Trophoblast cell (in vitro differentiated cells and primary cell): Measurements from ENCODE around the gene NUDT9.
"Not testable (repeated sequence)": the region's sequence is repeated elsewhere in the genome, so short reads cannot be mapped to it uniquely, and the experiment has no call there.

Experiments
- DNase-seq, 2 donors: peaks; one replicate each; pipeline ENCODE4 v3.0.0-alpha.2; 2016
- H2AFZ ChIP-seq: 2 replicates; pipeline ENCODE4 v1.6.1; 2013; ENCODE audit warnings: low read length, moderate library complexity, mild to moderate bottlenecking; ENCODE audit not compliant: insufficient read depth, poor library complexity
- H2AK5ac ChIP-seq: 2 replicates; pipeline ENCODE4 v1.6.1; 2013; ENCODE audit warnings: mild to moderate bottlenecking, low read length
- H2BK120ac ChIP-seq: 2 replicates; pipeline ENCODE4 v1.6.1; 2013; ENCODE audit warnings: low read length, mild to moderate bottlenecking, moderate library complexity; ENCODE audit not compliant: insufficient read depth, poor library complexity
- H2BK12ac ChIP-seq: 2 replicates; pipeline ENCODE4 v1.6.1; 2013; ENCODE audit warnings: mild to moderate bottlenecking, low read length, moderate library complexity
- H2BK5ac ChIP-seq: 2 replicates; pipeline ENCODE4 v1.6.1; 2013; ENCODE audit warnings: low read length, low read depth, moderate library complexity, mild to moderate bottlenecking; ENCODE audit not compliant: poor library complexity
- H3K14ac ChIP-seq: 2 replicates; pipeline ENCODE4 v1.6.1; 2013; ENCODE audit warnings: mild to moderate bottlenecking, low read length
- H3K18ac ChIP-seq: 2 replicates; pipeline ENCODE4 v1.6.1; 2013; ENCODE audit warnings: mild to moderate bottlenecking, low read length
- H3K23ac ChIP-seq: 2 replicates; pipeline ENCODE4 v1.6.1; 2013; ENCODE audit warnings: low read length
- H3K27ac ChIP-seq: 2 replicates; pipeline ENCODE4 v1.5.1; 2013; ENCODE audit warnings: low read depth, mild to moderate bottlenecking, inconsistent platforms, low read length, moderate library complexity
- H3K27me3 ChIP-seq: 2 replicates; pipeline ENCODE4 v1.6.1; 2013; ENCODE audit warnings: inconsistent platforms, mild to moderate bottlenecking, low read length, moderate library complexity; ENCODE audit not compliant: insufficient read depth
- H3K36me3 ChIP-seq, 2 experiments: 1 replicate in 1 of 2; 2 replicates in 1 of 2; pipeline ENCODE4 v1.6.1; 2013; ENCODE audit warnings: low read length in 2 of 2, mild to moderate bottlenecking in 2 of 2, moderate library complexity in 1 of 2; ENCODE audit not compliant: insufficient read depth in 2 of 2, control insufficient read depth in 1 of 2
- H3K4ac ChIP-seq: 2 replicates; pipeline ENCODE4 v1.6.1; 2013; ENCODE audit warnings: low read depth, mild to moderate bottlenecking, low read length, moderate library complexity
- H3K4me1 ChIP-seq, 2 experiments: 1 replicate in 1 of 2; 2 replicates in 1 of 2; pipeline ENCODE4 v1.6.1; 2013; ENCODE audit warnings: low read length in 2 of 2, mild to moderate bottlenecking in 2 of 2, moderate library complexity in 1 of 2; ENCODE audit not compliant: insufficient read depth in 2 of 2, control insufficient read depth in 1 of 2
- H3K4me2 ChIP-seq: 2 replicates; pipeline ENCODE4 v1.6.1; 2013; ENCODE audit warnings: inconsistent platforms, mild to moderate bottlenecking, low read length, moderate library complexity
- H3K4me3 ChIP-seq: 2 replicates; pipeline ENCODE4 v1.5.1; 2013; ENCODE audit warnings: mild to moderate bottlenecking, low read depth, low read length, inconsistent platforms
- H3K79me1 ChIP-seq: one replicate; pipeline ENCODE4 v1.6.1; 2013; ENCODE audit warnings: low read length
- H3K79me2 ChIP-seq: 2 replicates; pipeline ENCODE4 v1.6.1; 2013; ENCODE audit warnings: low read length, mild to moderate bottlenecking; ENCODE audit not compliant: control insufficient read depth, insufficient read depth, poor library complexity
- H3K9ac ChIP-seq: 2 replicates; pipeline ENCODE4 v1.6.1; 2013; ENCODE audit warnings: mild to moderate bottlenecking, low read length
- H3K9me3 ChIP-seq: 2 replicates; pipeline ENCODE4 v1.6.1; 2013; ENCODE audit warnings: low read depth, mild to moderate bottlenecking, control low read depth, inconsistent platforms, low read length; ENCODE audit not compliant: insufficient read depth
- H4K12ac ChIP-seq: 2 replicates; pipeline ENCODE4 v1.6.1; 2013; ENCODE audit warnings: low read depth, mild to moderate bottlenecking, low read length, moderate library complexity
- H4K8ac ChIP-seq: 2 replicates; pipeline ENCODE4 v1.6.1; 2013; ENCODE audit warnings: low read depth, mild to moderate bottlenecking, low read length, moderate library complexity
- H4K91ac ChIP-seq: one replicate; pipeline ENCODE4 v1.6.1; 2013; ENCODE audit warnings: low read depth, mild to moderate bottlenecking, low read length, moderate library complexity
- WGBS: extraction: QIAGEN DNeasy Blood & Tissue Kit; methylation state at CpG from one replicate; pipeline ENCODE4 v1.1.7; 2013; ENCODE audit warnings: missing lambda C conversion rate; ENCODE audit not compliant: insufficient read length, insufficient coverage; ENCODE audit errors: extremely low coverage; 5-methylcytosine and 5-hydroxymethylcytosine counted together

NUDT9 gene

GRCh38 chr4:87399954-87400353, 22.4 kb upstream of the NUDT9 start:
- H4K91ac ChIP-seq, result no peak overlapping the region
- H3K14ac ChIP-seq, result no peak overlapping the region
- H4K8ac ChIP-seq, result no peak overlapping the region
- H2AK5ac ChIP-seq, result no peak overlapping the region
- H3K4me2 ChIP-seq, result no peak overlapping the region
- H2AFZ ChIP-seq, result no peak overlapping the region
- H3K27ac ChIP-seq, result no peak overlapping the region
- no peak overlapping the region for H4K12ac ChIP-seq
- H3K27me3 ChIP-seq, result no peaks in the 10 kb centered on the region
- no peak overlapping the region for H3K9ac ChIP-seq
- H3K9me3 ChIP-seq, result peaks cover 3% of the 10 kb centered on the region
- H3K4me3 ChIP-seq, result no peak overlapping the region
- H2BK120ac ChIP-seq, result no peak overlapping the region
- H2BK5ac ChIP-seq, result no peak overlapping the region
- no peak overlapping the region for H2BK12ac ChIP-seq
- H3K36me3 ChIP-seq, result no peaks in the 10 kb centered on the region
- no peak overlapping the region for H3K18ac ChIP-seq
- H3K4me1 ChIP-seq, result no peaks in the 10 kb centered on the region
- H3K23ac ChIP-seq, result no peak overlapping the region
- H3K4ac ChIP-seq, result no peak overlapping the region
- no CpG with 5 or more reads among the region's 1 CpG for WGBS
- no peak for DNase-seq
- no peaks in the 10 kb centered on the region for H3K79me2 ChIP-seq
- no peaks in the 10 kb centered on the region for H3K79me1 ChIP-seq

- WGBS, result no CpG with 5 or more reads among the region's 1 CpG
- H3K4me2 ChIP-seq, H2BK120ac ChIP-seq, H3K23ac ChIP-seq, H4K8ac ChIP-seq, H3K27me3 ChIP-seq, H3K79me2 ChIP-seq, H3K9me3 ChIP-seq, H3K4ac ChIP-seq, H2AK5ac ChIP-seq, H3K4me1 ChIP-seq, H3K14ac ChIP-seq, H4K12ac ChIP-seq, H3K27ac ChIP-seq, H3K4me3 ChIP-seq, H3K18ac ChIP-seq, H2AFZ ChIP-seq, H3K36me3 ChIP-seq, DNase-seq, H2BK5ac ChIP-seq, H4K91ac ChIP-seq, H2BK12ac ChIP-seq, H3K9ac ChIP-seq, H3K79me1 ChIP-seq: not testable (repeated sequence)
Measured at GRCh38 chr4:87403732-87404131, 18.6 kb upstream of the NUDT9 start.

- Histone ChIP-seq H3K79me1 (peaks cover 2% of the 10 kb centered on the region), H3K36me3 (no peaks in the 10 kb centered on the region)
Measured at GRCh38 chr4:87405211-87405820, 17.1 kb upstream of the NUDT9 start.

GRCh38 chr4:87406462-87406861, 15.9 kb upstream of the NUDT9 start:
- H3K4me2 ChIP-seq, result no peak overlapping the region
- no peak overlapping the region for H4K91ac ChIP-seq
- WGBS, result no CpG with 5 or more reads among the region's 6 CpGs

More at GRCh38 chr4:87405211-87405820, 17.1 kb upstream of the NUDT9 start:
- no CpG with 5 or more reads among the region's 5 CpGs for WGBS
- H4K8ac ChIP-seq, result no peak overlapping the region
- H3K27ac ChIP-seq, result no peak overlapping the region
- H4K12ac ChIP-seq, result no peak overlapping the region
- H3K4ac ChIP-seq, result no peak overlapping the region
- peaks cover 3 to 5% of the 10 kb centered on the region in 2 experiments for H3K4me1 ChIP-seq
- peaks cover 3% of the 10 kb centered on the region for H3K9me3 ChIP-seq
- H2BK12ac ChIP-seq, result no peak overlapping the region
- H3K79me2 ChIP-seq, result no peaks in the 10 kb centered on the region
- H2AK5ac ChIP-seq, result no peak overlapping the region
- H3K18ac ChIP-seq, result no peak overlapping the region
- H2BK5ac ChIP-seq, result no peak overlapping the region
- H3K27me3 ChIP-seq, result no peaks in the 10 kb centered on the region
- H4K91ac ChIP-seq, result no peak overlapping the region
- peak; percentile 18 to 90 for DNase-seq
- H2BK120ac ChIP-seq, result no peak overlapping the region
- H3K4me3 ChIP-seq, result no peak overlapping the region
- no peak overlapping the region for H3K23ac ChIP-seq
- no peak overlapping the region for H3K4me2 ChIP-seq
- no peak overlapping the region for H2AFZ ChIP-seq
- no peak overlapping the region for H3K9ac ChIP-seq
- no peak overlapping the region for H3K14ac ChIP-seq

More at GRCh38 chr4:87406462-87406861, 15.9 kb upstream of the NUDT9 start:
- H3K4me1 ChIP-seq, result peaks cover 3 to 7% of the 10 kb centered on the region in 2 experiments
- no peak overlapping the region for H2BK12ac ChIP-seq
- no peak overlapping the region for H3K4ac ChIP-seq
- no peak overlapping the region for H3K18ac ChIP-seq
- no peak overlapping the region for H2AK5ac ChIP-seq
- H4K12ac ChIP-seq, result no peak overlapping the region
- H3K4me3 ChIP-seq, result no peak overlapping the region
- H3K9me3 ChIP-seq, result no peaks in the 10 kb centered on the region
- no peak overlapping the region for H4K8ac ChIP-seq
- H2BK120ac ChIP-seq, result no peak overlapping the region
- no peak overlapping the region for H3K9ac ChIP-seq
- no peak overlapping the region for H3K23ac ChIP-seq
- no peak for DNase-seq
- no peak overlapping the region for H3K14ac ChIP-seq
- no peaks in the 10 kb centered on the region for H3K36me3 ChIP-seq
- H2AFZ ChIP-seq, result no peak overlapping the region
- no peaks in the 10 kb centered on the region for H3K79me2 ChIP-seq
- no peak overlapping the region for H2BK5ac ChIP-seq
- H3K27me3 ChIP-seq, result no peaks in the 10 kb centered on the region
- no peak overlapping the region for H3K27ac ChIP-seq
- peaks cover 3% of the 10 kb centered on the region for H3K79me1 ChIP-seq
